HEK293 (cell line): ENCODE results near the gene CATSPERZ.

Experiments used
- BCL11B ChIP-seq: fragments of 450-650 bp; formaldehyde crosslinking; IDR thresholded peaks from 2 replicates; pipeline ENCODE4 v1.5.1; 2016; ENCODE audit warnings: low read depth, missing biosample characterization, missing genetic modification characterization
- SALL2 ChIP-seq: fragments of 450-650 bp; formaldehyde crosslinking; IDR thresholded peaks from 2 replicates; pipeline ENCODE4 v1.5.0; 2017; ENCODE audit warnings: missing biosample characterization, mild to moderate bottlenecking, missing genetic modification characterization, borderline replicate concordance
- SETDB1 ChIP-seq: IDR thresholded peaks from one replicate; pipeline ENCODE4 v1.6.1; 2017; ENCODE audit warnings: mild to moderate bottlenecking, low read length, moderate library complexity, mixed read lengths; ENCODE audit not compliant: insufficient read length
- ZBTB20 ChIP-seq: fragments of 450-650 bp; formaldehyde crosslinking; IDR thresholded peaks from 2 replicates; pipeline ENCODE4 v1.5.1; 2016; ENCODE audit warnings: missing biosample characterization, missing genetic modification characterization
- ZNF114 ChIP-seq: fragments of 450-650 bp; formaldehyde crosslinking; IDR thresholded peaks from 2 replicates; pipeline ENCODE4 v1.5.0; 2017; ENCODE audit warnings: missing biosample characterization, missing genetic modification characterization
- ZNF140 ChIP-seq: fragments of 450-650 bp; formaldehyde crosslinking; IDR thresholded peaks from 2 replicates; pipeline ENCODE4 v1.5.1; 2016; ENCODE audit warnings: missing biosample characterization, missing genetic modification characterization
- ZNF626 ChIP-seq: fragments of 450-650 bp; sonication (Bioruptor Pico); formaldehyde crosslinking; IDR thresholded peaks from 2 replicates; pipeline ENCODE4 v1.5.1; 2018; ENCODE audit warnings: missing biosample characterization, missing genetic modification characterization, inconsistent platforms
- ZNF701 ChIP-seq: fragments of 450-650 bp; formaldehyde crosslinking; IDR thresholded peaks from 2 replicates; pipeline ENCODE4 v1.5.1; 2016; ENCODE audit warnings: missing biosample characterization, missing genetic modification characterization
- ZNF837 ChIP-seq: fragments of 450-650 bp; formaldehyde crosslinking; IDR thresholded peaks from 2 replicates; pipeline ENCODE4 v1.5.1; 2016; ENCODE audit warnings: missing biosample characterization, missing genetic modification characterization
- TF ChIP-seq, protein P1 (sequence below): fragments of 450-650 bp; formaldehyde crosslinking; IDR thresholded peaks from 2 replicates; pipeline ENCODE4 v1.5.1; 2016; ENCODE audit warnings: missing biosample characterization, missing genetic modification characterization

- TF ChIP-seq ZBTB20 (tag by site-specific recombination) (no peak), ZNF837 (tag by site-specific recombination) (no peak), ZNF140 (tag by site-specific recombination) (no peak), SETDB1 (no peak), ZNF701 (no peak), ZNF626 (no peak), BCL11B (tag by site-specific recombination) (no peak), SALL2 (tag by site-specific recombination) (no peak), ZNF114 (no peak)
- TF ChIP-seq, protein P1, sequence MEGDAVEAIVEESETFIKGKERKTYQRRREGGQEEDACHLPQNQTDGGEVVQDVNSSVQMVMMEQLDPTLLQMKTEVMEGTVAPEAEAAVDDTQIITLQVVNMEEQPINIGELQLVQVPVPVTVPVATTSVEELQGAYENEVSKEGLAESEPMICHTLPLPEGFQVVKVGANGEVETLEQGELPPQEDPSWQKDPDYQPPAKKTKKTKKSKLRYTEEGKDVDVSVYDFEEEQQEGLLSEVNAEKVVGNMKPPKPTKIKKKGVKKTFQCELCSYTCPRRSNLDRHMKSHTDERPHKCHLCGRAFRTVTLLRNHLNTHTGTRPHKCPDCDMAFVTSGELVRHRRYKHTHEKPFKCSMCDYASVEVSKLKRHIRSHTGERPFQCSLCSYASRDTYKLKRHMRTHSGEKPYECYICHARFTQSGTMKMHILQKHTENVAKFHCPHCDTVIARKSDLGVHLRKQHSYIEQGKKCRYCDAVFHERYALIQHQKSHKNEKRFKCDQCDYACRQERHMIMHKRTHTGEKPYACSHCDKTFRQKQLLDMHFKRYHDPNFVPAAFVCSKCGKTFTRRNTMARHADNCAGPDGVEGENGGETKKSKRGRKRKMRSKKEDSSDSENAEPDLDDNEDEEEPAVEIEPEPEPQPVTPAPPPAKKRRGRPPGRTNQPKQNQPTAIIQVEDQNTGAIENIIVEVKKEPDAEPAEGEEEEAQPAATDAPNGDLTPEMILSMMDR (tag by site-specific recombination), result no peak
These were observed 8.3 kb upstream of the CATSPERZ start for GRCh38 chr11:64291752-64292459.
